IMR-90 (cell line): Measurements from ENCODE around the gene SDHC. TPM values are rescaled to one million over a fixed set of nuclear protein-coding genes. Genes with fewer than 3 reads are reported as not detected.
A peak's percentile ranks its signal among the peaks of the same experiment; 100 is the strongest.

ENCODE experiments used
- ATAC-seq: fragments of 200-7000 bp; cut with Tn5 transposase; 2 replicates; pipeline ENCODE4 v1.9.1; 2020; ENCODE audit warnings: low read depth, mild to moderate bottlenecking, moderate library complexity
- BruUV-seq: library from RNA; stranded (reverse); fragments of 400-500 nt; replicated peaks from 2 replicates; lab custom pipeline; 2021; lab: Mats Ljungman, UMichigan
- CTCF ChIA-PET: fragments of 300-600 bp; formaldehyde crosslinking; extraction: SDS; loops from one replicate; lab custom pipeline; 2021; ENCODE audit warnings: antibody characterized with exemption; lab: Yijun Ruan, JAX
- POLR2A ChIA-PET: fragments of 300-600 bp; sonication (Branson Sonifier 250); formaldehyde crosslinking; loops from one replicate; lab custom pipeline; 2022; ENCODE audit warnings: antibody characterized with exemption; ENCODE audit not compliant: unreplicated experiment; lab: Charles Lee
- DNase-seq: peaks from one replicate; pipeline ENCODE4 v3.0.0; 2013
- H2AFZ ChIP-seq: replicated peaks from 2 replicates; pipeline ENCODE3; 2013; ENCODE audit warnings: low read length, mild to moderate bottlenecking; ENCODE audit not compliant: poor library complexity
- H2AK5ac ChIP-seq: 2 replicates; pipeline ENCODE4 v1.6.1; 2013; ENCODE audit warnings: low read depth, low read length, inconsistent platforms
- H2AK9ac ChIP-seq: replicated peaks from 2 replicates; pipeline ENCODE3; 2013; ENCODE audit warnings: mild to moderate bottlenecking, low read depth, low read length, moderate library complexity; ENCODE audit not compliant: poor library complexity
- H2BK120ac ChIP-seq: 2 replicates; pipeline ENCODE4 v1.6.1; 2013; ENCODE audit warnings: low read depth, low read length, inconsistent platforms
- H2BK15ac ChIP-seq: 3 replicates; pipeline ENCODE4 v1.6.1; 2013; ENCODE audit warnings: low read depth, low read length, inconsistent platforms
- H2BK20ac ChIP-seq: 2 replicates; pipeline ENCODE4 v1.6.1; 2013; ENCODE audit warnings: low read depth, mild to moderate bottlenecking, inconsistent platforms, low read length, moderate library complexity
- H2BK5ac ChIP-seq: 2 replicates; pipeline ENCODE4 v1.6.1; 2013; ENCODE audit warnings: mild to moderate bottlenecking, low read depth, low read length, inconsistent platforms; ENCODE audit not compliant: poor library complexity, severe bottlenecking
- H3K14ac ChIP-seq: replicated peaks from 2 replicates; pipeline ENCODE4 v1.6.1; 2013; ENCODE audit warnings: low read depth, low read length, inconsistent platforms
- H3K18ac ChIP-seq: 2 replicates; pipeline ENCODE4 v1.6.1; 2013; ENCODE audit warnings: low read depth, low read length, control low read depth
- H3K23ac ChIP-seq: 2 replicates; pipeline ENCODE4 v1.6.1; 2013; ENCODE audit warnings: low read depth, low read length, inconsistent platforms
- H3K27ac ChIP-seq: 2 replicates; pipeline ENCODE4 v1.5.1; 2013; ENCODE audit warnings: mild to moderate bottlenecking, control low read depth, low read length; ENCODE audit not compliant: insufficient read depth
- H3K27me3 ChIP-seq: 2 replicates; pipeline ENCODE4 v1.6.1; 2013; ENCODE audit warnings: low read length; ENCODE audit not compliant: control insufficient read depth, insufficient read depth
- H3K36me3 ChIP-seq: 2 replicates; pipeline ENCODE4 v1.6.1; 2013; ENCODE audit warnings: low read length, mixed read lengths; ENCODE audit not compliant: control insufficient read depth, insufficient read depth
- H3K4ac ChIP-seq: 2 replicates; pipeline ENCODE4 v1.6.1; 2013; ENCODE audit warnings: low read depth, low read length, inconsistent platforms
- H3K4me1 ChIP-seq: 2 replicates; pipeline ENCODE4 v1.6.1; 2013; ENCODE audit warnings: low read length, mixed read lengths; ENCODE audit not compliant: control insufficient read depth, insufficient read depth
- H3K4me2 ChIP-seq: 2 replicates; pipeline ENCODE4 v1.6.1; 2013; ENCODE audit warnings: low read depth, mild to moderate bottlenecking, control low read depth, low read length, moderate library complexity
- H3K4me3 ChIP-seq: 2 replicates; pipeline ENCODE4 v1.5.1; 2013; ENCODE audit warnings: low read depth, mild to moderate bottlenecking, control low read depth, low read length, moderate library complexity; ENCODE audit not compliant: insufficient read depth
- H3K56ac ChIP-seq: 2 replicates; pipeline ENCODE4 v1.6.1; 2013; ENCODE audit warnings: low read length, inconsistent platforms; ENCODE audit not compliant: insufficient read depth; ENCODE audit errors: extremely low read depth
- H3K79me1 ChIP-seq, 2 experiments: 2 replicates each; pipeline ENCODE4 v1.6.1; 2013; ENCODE audit warnings: low read length in 2 of 2, inconsistent platforms in 1 of 2, low read depth in 1 of 2
- H3K9ac ChIP-seq: 2 replicates; pipeline ENCODE4 v1.6.1; 2013; ENCODE audit warnings: low read depth, low read length, control low read depth
- H3K9me1 ChIP-seq: 2 replicates; pipeline ENCODE4 v1.6.1; 2013; ENCODE audit warnings: low read length, inconsistent platforms; ENCODE audit not compliant: insufficient read depth
- H3K9me3 ChIP-seq: 2 replicates; pipeline ENCODE4 v1.6.1; 2013; ENCODE audit warnings: low read length; ENCODE audit not compliant: control insufficient read depth, insufficient read depth
- H4K20me1 ChIP-seq: 2 replicates; pipeline ENCODE4 v1.6.1; 2013; ENCODE audit warnings: low read length, inconsistent platforms; ENCODE audit not compliant: insufficient read depth
- H4K5ac ChIP-seq: 2 replicates; pipeline ENCODE4 v1.6.1; 2013; ENCODE audit warnings: mild to moderate bottlenecking, low read depth, low read length, control low read depth
- H4K8ac ChIP-seq, 2 experiments: 2 replicates each; pipeline ENCODE4 v1.6.1; 2013; ENCODE audit warnings: low read depth in 2 of 2, low read length in 2 of 2, control low read depth in 1 of 2, inconsistent platforms in 1 of 2
- H4K91ac ChIP-seq: 2 replicates; pipeline ENCODE4 v1.6.1; 2013; ENCODE audit warnings: low read depth, low read length, inconsistent platforms; ENCODE audit not compliant: insufficient read depth
- CEBPB ChIP-seq: IDR thresholded peaks from 2 replicates; pipeline ENCODE4 v1.6.1; 2012; ENCODE audit warnings: low read depth, low read length, improper control_type of control experiment
- ELK1 ChIP-seq: fragments of 150-350 bp; IDR thresholded peaks from 2 replicates; pipeline ENCODE4 v1.6.1; 2016; ENCODE audit warnings: low read depth, mild to moderate bottlenecking, low read length, moderate library complexity, borderline replicate concordance
- WGBS, 2 experiments: methylation state at CpG; one replicate each; pipeline versions ENCODE4 v1.1.5 to v1.1.7; 2013; ENCODE audit warnings: missing lambda C conversion rate in 2 of 2; ENCODE audit not compliant: insufficient read length in 1 of 2; ENCODE audit errors: extremely low coverage in 2 of 2; 5-methylcytosine and 5-hydroxymethylcytosine counted together
- dilution Hi-C: fragments of 300-500 bp; cut with HindIII; formaldehyde crosslinking; loops from one replicate; pipeline ENCODE4 v1.14.3; 2018; ENCODE audit warnings: low sequenced_read_pairs; ENCODE audit not compliant: unreplicated experiment
- in situ Hi-C: fragments of 300-500 bp; cut with MboI; formaldehyde crosslinking; loops from 3 replicates; pipeline ENCODE4 v1.14.3; 2019; ENCODE audit warnings: low sequenced_read_pairs, inconsistent platforms, mixed read lengths
- intact Hi-C: fragments of 100-400 bp; cut with micrococcal nuclease; formaldehyde crosslinking; loops from 2 replicates; pipeline ENCODE4 v1.10.0; 2022
- polyA plus RNA-seq, 3 experiments: library from polyadenylated mRNA; depleted of rRNA; stranded (reverse); fragments of >200 nt; gene quantifications; 2 replicates each; pipeline ENCODE4 v1.2.3, GENCODE V29; 2012; ENCODE audit warnings: low replicate concordance in 1 of 3
- total RNA-seq: library from RNA; depleted of rRNA; stranded (reverse); fragments of >200 nt; gene quantifications from 2 replicates; pipeline ENCODE4 v1.2.3, GENCODE V29; 2012

The SDHC gene
- total and polyA plus RNA-seq, 2 of the 4 experiments (the other 2 are of a cell fraction), result 158 to 235 TPM

GRCh38 chr1:161333166-161333565 is 19.0 kb downstream of the SDHC start:
- H2BK5ac ChIP-seq, result no peak overlapping the region
- H3K9me1 ChIP-seq, result no peaks in the 10 kb centered on the region
- no peak for TF ChIP-seq ELK1
- peak; percentile 39; the same call in 1 of the 2 replicates for TF ChIP-seq CEBPB
- H2AK9ac ChIP-seq, result no peak overlapping the region
- ChIA-PET POLR2A (no interaction called here), CTCF (no interaction called here)
- H3K27ac ChIP-seq, result no peak overlapping the region
- intact Hi-C loops, result no loop called here
- no peak overlapping the region for H4K91ac ChIP-seq
- H3K9ac ChIP-seq, result no peak overlapping the region
- H3K4me3 ChIP-seq, result no peak overlapping the region
- H3K56ac ChIP-seq, result no peak overlapping the region
- no peak overlapping the region for H2BK120ac ChIP-seq
- no peak for ATAC-seq
- no peak overlapping the region for H3K18ac ChIP-seq
- H4K20me1 ChIP-seq, result no peaks in the 10 kb centered on the region
- no peaks in the 10 kb centered on the region for H3K27me3 ChIP-seq
- H2AK5ac ChIP-seq, result no peak overlapping the region
- in situ Hi-C loops, result no loop called here
- no CpG with 5 or more reads among the region's 9 CpGs for WGBS, 2 experiments
- H3K79me1 ChIP-seq, result peaks cover 0 to 8% of the 10 kb centered on the region in 2 experiments; a peak in 1 of 4 replicates
- DNase-seq, result no peak
- H2AFZ ChIP-seq, result no peak overlapping the region
- dilution Hi-C loops, result no loop called here
- H3K4ac ChIP-seq, result no peak overlapping the region
- H3K23ac ChIP-seq, result no peak overlapping the region
- H3K4me2 ChIP-seq, result no peak overlapping the region
- H4K5ac ChIP-seq, result no peak overlapping the region
- no TSS peak for BruUV-seq
- peaks cover 25% of the 10 kb centered on the region for H3K36me3 ChIP-seq
- no peak overlapping the region for H3K14ac ChIP-seq
- no peaks in the 10 kb centered on the region for H3K9me3 ChIP-seq
- no peak overlapping the region for H2BK20ac ChIP-seq
- H4K8ac ChIP-seq, result no peak overlapping the region
- H3K4me1 ChIP-seq, result no peaks in the 10 kb centered on the region; the same call in 1 of the 2 replicates
- H2BK15ac ChIP-seq, result no peak overlapping the region
